Measurements from ENCODE around the gene SLC66A1.
"Not testable (repeated sequence)": the region's sequence is repeated elsewhere in the genome, so short reads cannot be mapped to it uniquely, and the experiment has no call there.

Gene SLC66A1

GRCh38 chr1:19311931-19312781 lies at the start of gene SLC66A1, which contains the start of gene AKR7A2:
TSS of gene SLC66A1 (plus strand) at chr1:19312326. CDS start at chr1:19317678, 5,352 bp downstream.
TSS of gene AKR7A2 (minus strand) at chr1:19312144. CDS start at chr1:19312124, 20 bp downstream.
- Histone ChIP-seq H2AFZ (ENCODE audit: low read depth) (peak within 1 kb of the TSS; percentile 82), H3K4me1 (ENCODE audit: low read depth, poor library complexity, severe bottlenecking) (peaks cover 16% of the 10 kb centered on the region), H3K36me3 (ENCODE audit: insufficient read depth) (no peaks in the 10 kb centered on the region), H3K27me3 (ENCODE audit: insufficient read depth, low read depth) (no peaks in the 10 kb centered on the region), H3K9ac (peak within 1 kb of the TSS; percentile 74), H4K20me1 (ENCODE audit: insufficient read depth) (no peaks in the 10 kb centered on the region), H3K79me2 (ENCODE audit: insufficient read depth, low read depth) (no peaks in the 10 kb centered on the region), H3K27ac (no peak within 1 kb of the TSS), H3K4me3 (IDR thresholded peaks at IDR 0.05; ENCODE audit: insufficient read depth, low read depth, low read length) (no peak within 1 kb of the TSS), H3K4me2 (peak within 1 kb of the TSS; percentile 85)
- TF ChIP-seq CTCF (conservative IDR thresholded peaks at IDR 0.05; ENCODE audit: low read depth, low read length), result no peak

GRCh38 chr1:19262744-19263143 lies 49.4 kb upstream of the SLC66A1 start:
- Histone ChIP-seq H3K4me1 (ENCODE audit: low read depth, poor library complexity, severe bottlenecking) (no peaks in the 10 kb centered on the region), H3K4me2 (no peak overlapping the region), H3K36me3 (ENCODE audit: insufficient read depth) (no peaks in the 10 kb centered on the region), H3K4me3 (IDR thresholded peaks at IDR 0.05; ENCODE audit: insufficient read depth, low read depth, low read length) (no peak overlapping the region), H4K20me1 (ENCODE audit: insufficient read depth) (no peaks in the 10 kb centered on the region), H3K27me3 (ENCODE audit: insufficient read depth, low read depth) (no peaks in the 10 kb centered on the region), H3K9ac (no peak overlapping the region), H3K79me2 (ENCODE audit: insufficient read depth, low read depth) (no peaks in the 10 kb centered on the region), H2AFZ (ENCODE audit: low read depth) (no peak overlapping the region), H3K27ac (no peak overlapping the region)
- TF ChIP-seq CTCF (conservative IDR thresholded peaks at IDR 0.05; ENCODE audit: low read depth, low read length), result no peak

- Histone ChIP-seq H4K20me1 (ENCODE audit: insufficient read depth) (no peaks in the 10 kb centered on the region), H3K79me2 (ENCODE audit: insufficient read depth, low read depth) (no peaks in the 10 kb centered on the region), H3K36me3 (ENCODE audit: insufficient read depth) (no peaks in the 10 kb centered on the region), H3K27me3 (ENCODE audit: insufficient read depth, low read depth) (no peaks in the 10 kb centered on the region), H3K9ac (no peak overlapping the region), H2AFZ (ENCODE audit: low read depth) (no peak overlapping the region), H3K4me2 (no peak overlapping the region), H3K4me3 (IDR thresholded peaks at IDR 0.05; ENCODE audit: insufficient read depth, low read depth, low read length) (no peak overlapping the region), H3K27ac (no peak overlapping the region), H3K4me1 (ENCODE audit: low read depth, poor library complexity, severe bottlenecking) (no peaks in the 10 kb centered on the region)
- TF ChIP-seq CTCF (conservative IDR thresholded peaks at IDR 0.05; ENCODE audit: low read depth, low read length), result no peak
Measured at GRCh38 chr1:19268445-19268844, 43.7 kb upstream of the SLC66A1 start.

- H3K27me3 ChIP-seq (ENCODE audit: insufficient read depth, low read depth); H3K4me2 ChIP-seq; H3K36me3 ChIP-seq (ENCODE audit: insufficient read depth); H3K4me1 ChIP-seq (ENCODE audit: low read depth, poor library complexity, severe bottlenecking); H2AFZ ChIP-seq (ENCODE audit: low read depth); H3K4me3 ChIP-seq (IDR thresholded peaks at IDR 0.05; ENCODE audit: insufficient read depth, low read depth, low read length); H4K20me1 ChIP-seq (ENCODE audit: insufficient read depth); H3K9ac ChIP-seq; H3K27ac ChIP-seq; H3K79me2 ChIP-seq (ENCODE audit: insufficient read depth, low read depth): not testable (repeated sequence)
Measured at GRCh38 chr1:19269427-19270342, 42.4 kb upstream of the SLC66A1 start.

GRCh38 chr1:19270343-19270730 lies 41.8 kb upstream of the SLC66A1 start:
- H3K4me2 ChIP-seq; H3K4me1 ChIP-seq (ENCODE audit: low read depth, poor library complexity, severe bottlenecking); H4K20me1 ChIP-seq (ENCODE audit: insufficient read depth); H3K9ac ChIP-seq; H3K79me2 ChIP-seq (ENCODE audit: insufficient read depth, low read depth); H3K36me3 ChIP-seq (ENCODE audit: insufficient read depth); H2AFZ ChIP-seq (ENCODE audit: low read depth); H3K27me3 ChIP-seq (ENCODE audit: insufficient read depth, low read depth); H3K4me3 ChIP-seq (IDR thresholded peaks at IDR 0.05; ENCODE audit: insufficient read depth, low read depth, low read length); H3K27ac ChIP-seq: not testable (repeated sequence)

All from KMS-11 (cell line).